H9 (cell line): ENCODE measurements around the gene CTSA. TPM values are rescaled to one million over a fixed set of nuclear protein-coding genes. Genes with fewer than 3 reads are reported as not detected.

Experiments
- DNase-seq: peaks from one replicate; pipeline ENCODE4 v3.0.0-alpha.2; 2017
- H2AFZ ChIP-seq: one replicate; pipeline ENCODE4 v1.6.1; 2013; ENCODE audit warnings: mild to moderate bottlenecking, low read length, control low read depth, moderate library complexity
- H2AK5ac ChIP-seq: 2 replicates; pipeline ENCODE4 v1.6.1; 2013; ENCODE audit warnings: low read length, control low read depth, mixed read lengths; ENCODE audit not compliant: insufficient read length
- H2BK120ac ChIP-seq: one replicate; pipeline ENCODE4 v1.6.1; 2013; ENCODE audit warnings: low read depth, mild to moderate bottlenecking, low read length, control low read depth, inconsistent platforms; ENCODE audit not compliant: poor library complexity, severe bottlenecking
- H2BK12ac ChIP-seq: 2 replicates; pipeline ENCODE4 v1.6.1; 2013; ENCODE audit warnings: low read length, control low read depth, mixed read lengths, low read depth; ENCODE audit not compliant: insufficient read length
- H2BK15ac ChIP-seq: 2 replicates; pipeline ENCODE4 v1.6.1; 2013; ENCODE audit warnings: low read depth, low read length, control low read depth
- H2BK20ac ChIP-seq: one replicate; pipeline ENCODE4 v1.6.1; 2013; ENCODE audit warnings: low read depth, mild to moderate bottlenecking, low read length, control low read depth, inconsistent platforms; ENCODE audit not compliant: poor library complexity, severe bottlenecking
- H2BK5ac ChIP-seq: 2 replicates; pipeline ENCODE4 v1.6.1; 2013; ENCODE audit warnings: low read length, control low read depth, mixed read lengths; ENCODE audit not compliant: insufficient read length
- H3K14ac ChIP-seq: 2 replicates; pipeline ENCODE4 v1.6.1; 2013; ENCODE audit warnings: low read length, control low read depth; ENCODE audit not compliant: insufficient read depth
- H3K18ac ChIP-seq: 2 replicates; pipeline ENCODE4 v1.6.1; 2013; ENCODE audit warnings: low read depth, mild to moderate bottlenecking, mixed read lengths, low read length, control low read depth; ENCODE audit not compliant: insufficient read length
- H3K23ac ChIP-seq: 2 replicates; pipeline ENCODE4 v1.6.1; 2013; ENCODE audit warnings: low read length, control low read depth, mixed read lengths, low read depth; ENCODE audit not compliant: insufficient read length
- H3K23me2 ChIP-seq: 2 replicates; pipeline ENCODE4 v1.6.1; 2013; ENCODE audit warnings: low read depth, mild to moderate bottlenecking, mixed read lengths, low read length, control low read depth; ENCODE audit not compliant: insufficient read length, poor library complexity, severe bottlenecking
- H3K27ac ChIP-seq: 2 replicates; pipeline ENCODE4 v1.5.1; 2013; ENCODE audit warnings: low read length, control low read depth, mixed read lengths, low read depth; ENCODE audit not compliant: insufficient read length
- H3K27me3 ChIP-seq: 2 replicates; pipeline ENCODE4 v1.6.1; 2013; ENCODE audit warnings: low read length, control low read depth, inconsistent platforms; ENCODE audit not compliant: insufficient read depth
- H3K4ac ChIP-seq: 2 replicates; pipeline ENCODE4 v1.6.1; 2013; ENCODE audit warnings: low read depth, mild to moderate bottlenecking, control low read depth, inconsistent platforms, low read length, moderate library complexity
- H3K4me1 ChIP-seq: 2 replicates; pipeline ENCODE4 v1.6.1; 2013; ENCODE audit warnings: low read length, control low read depth, inconsistent platforms; ENCODE audit not compliant: insufficient read depth
- H3K4me2 ChIP-seq: 2 replicates; pipeline ENCODE4 v1.6.1; 2013; ENCODE audit warnings: low read length, control low read depth, mixed read lengths; ENCODE audit not compliant: insufficient read length, insufficient read depth
- H3K56ac ChIP-seq: 2 replicates; pipeline ENCODE4 v1.6.1; 2013; ENCODE audit warnings: low read depth, mild to moderate bottlenecking, mixed read lengths, low read length, control low read depth; ENCODE audit not compliant: insufficient read length
- H3K79me1 ChIP-seq: 2 replicates; pipeline ENCODE4 v1.6.1; 2013; ENCODE audit warnings: low read depth, mild to moderate bottlenecking, moderate library complexity, low read length, control low read depth, inconsistent platforms; ENCODE audit not compliant: insufficient read depth, poor library complexity, severe bottlenecking
- H3K79me2 ChIP-seq: 2 replicates; pipeline ENCODE4 v1.6.1; 2013; ENCODE audit warnings: low read length, control low read depth, inconsistent platforms; ENCODE audit not compliant: insufficient read depth
- H3K9ac ChIP-seq: 2 replicates; pipeline ENCODE4 v1.6.1; 2013; ENCODE audit warnings: low read length, control low read depth, mixed read lengths; ENCODE audit not compliant: insufficient read length; ENCODE audit errors: extremely low read depth
- H3K9me3 ChIP-seq: one replicate; pipeline ENCODE4 v1.6.1; 2013; ENCODE audit warnings: low read depth, low read length, inconsistent platforms; ENCODE audit not compliant: control insufficient read depth
- H3T11ph ChIP-seq: one replicate; pipeline ENCODE4 v1.6.1; 2013; ENCODE audit warnings: mild to moderate bottlenecking, low read length, control low read depth, inconsistent platforms
- H4K20me1 ChIP-seq: one replicate; pipeline ENCODE4 v1.6.1; 2013; ENCODE audit not compliant: control insufficient read depth, insufficient read length, insufficient read depth
- H4K5ac ChIP-seq: 2 replicates; pipeline ENCODE4 v1.6.1; 2013; ENCODE audit warnings: low read depth, mild to moderate bottlenecking, mixed read lengths, low read length, control low read depth; ENCODE audit not compliant: insufficient read length
- H4K8ac ChIP-seq: replicated peaks from 2 replicates; pipeline ENCODE4 v1.6.1; 2013; ENCODE audit warnings: low read length, control low read depth, mixed read lengths, low read depth; ENCODE audit not compliant: insufficient read length
- H4K91ac ChIP-seq: 2 replicates; pipeline ENCODE4 v1.6.1; 2013; ENCODE audit warnings: low read depth, mild to moderate bottlenecking, moderate library complexity, mixed read lengths, low read length, control low read depth; ENCODE audit not compliant: insufficient read length
- H3K27ac Mint-ChIP-seq, 3 experiments: 2 replicates in 2 of 3; 3 replicates in 1 of 3; pipeline ENCODE4 v1.8.0; 2020 to 2021; ENCODE audit warnings: mixed read lengths in 3 of 3, mild to moderate bottlenecking in 1 of 3, moderate library complexity in 1 of 3
- H3K27me3 Mint-ChIP-seq: 2 replicates; pipeline ENCODE4 v1.8.0; 2021; ENCODE audit warnings: low read depth, mild to moderate bottlenecking, moderate library complexity, mixed read lengths
- H3K36me3 Mint-ChIP-seq, 3 experiments: 2 replicates in 2 of 3; 3 replicates in 1 of 3; pipeline ENCODE4 v1.8.0; 2020 to 2021; ENCODE audit warnings: low read depth in 3 of 3, mixed read lengths in 3 of 3; ENCODE audit not compliant: insufficient read depth in 1 of 3
- H3K4me1 Mint-ChIP-seq, 2 experiments: 2 replicates each; pipeline ENCODE4 v1.8.0; 2020; ENCODE audit warnings: mixed read lengths in 2 of 2
- H3K4me3 Mint-ChIP-seq, 2 experiments: 2 replicates in 1 of 2; 3 replicates in 1 of 2; pipeline ENCODE4 v1.8.0; 2020 to 2021; ENCODE audit warnings: mild to moderate bottlenecking in 2 of 2, mixed read lengths in 2 of 2, moderate library complexity in 1 of 2
- H3K9me3 Mint-ChIP-seq, 2 experiments: 2 replicates in 1 of 2; 3 replicates in 1 of 2; pipeline ENCODE4 v1.8.0; 2020; ENCODE audit warnings: mild to moderate bottlenecking in 2 of 2, mixed read lengths in 2 of 2, moderate library complexity in 1 of 2
- CTCF ChIP-seq: fragments of 200-600 bp; sonication (generic); conservative IDR thresholded peaks from 3 replicates; pipeline ENCODE4 v1.8.0; 2021; ENCODE audit warnings: antibody characterized with exemption, mild to moderate bottlenecking
- WGBS: extraction: QIAGEN DNeasy Blood & Tissue Kit; methylation state at CpG from one replicate; pipeline ENCODE4 v1.1.7; 2013; ENCODE audit warnings: missing lambda C conversion rate, low lambda C conversion rate, mixed read lengths; ENCODE audit not compliant: insufficient read length; ENCODE audit errors: extremely low coverage; 5-methylcytosine and 5-hydroxymethylcytosine counted together
- total RNA-seq: library from RNA; stranded (reverse); gene quantifications from 2 replicates; pipeline ENCODE4 v1.2.1, GENCODE V29; 2021

Gene CTSA
- total RNA-seq, 1 experiment from 2014 or later, result 64.4 TPM

- Histone ChIP-seq H3T11ph (no peak overlapping the region), H3K4me2 (no peak overlapping the region), H3K18ac (no peak overlapping the region), H4K20me1 (no peaks in the 10 kb centered on the region), H4K5ac (no peak overlapping the region), H3K9me3 (no peaks in the 10 kb centered on the region), H4K91ac (no peak overlapping the region), H3K27ac (no peak overlapping the region), H3K4ac (no peak overlapping the region), H2BK20ac (no peak overlapping the region), H3K56ac (no peak overlapping the region), H2BK120ac (no peak overlapping the region), H3K23ac (no peak overlapping the region), H3K9ac (no peak overlapping the region), H4K8ac (no peak overlapping the region), H2BK15ac (no peak overlapping the region), H3K4me1 (no peaks in the 10 kb centered on the region), H3K23me2 (no peaks in the 10 kb centered on the region), H3K27me3 (no peaks in the 10 kb centered on the region), H3K79me2 (no peaks in the 10 kb centered on the region), H2AFZ (no peak overlapping the region), H3K79me1 (no peaks in the 10 kb centered on the region), H3K14ac (no peak overlapping the region), H2BK5ac (no peak overlapping the region), H2AK5ac (no peak overlapping the region), H2BK12ac (no peak overlapping the region)
- Mint-ChIP-seq H3K4me1 (peaks cover 7 to 13% of the 10 kb centered on the region in 2 experiments; a peak in 3 of 4 replicates), H3K27ac (0 out of 7 replicates have a peak overlapping the region, but pooled peaks of 1 of the 3 experiments have one; percentile 49), H3K9me3 (no peaks in the 10 kb centered on the region), H3K36me3 (no peaks in the 10 kb centered on the region), H3K27me3 (peaks cover 6% of the 10 kb centered on the region), H3K4me3 (no peak overlapping the region)
- no CpG with 5 or more reads among the region's 5 CpGs for WGBS
- DNase-seq, result no peak
- TF ChIP-seq CTCF, result no peak
These were observed 27.1 kb downstream of the CTSA start for GRCh38 chr20:45918182-45918737.
